Cerebellar nuclear complex (tissue), 1 donor: ENCODE data around the gene AGO3.
"Not testable (repeated sequence)": the region's sequence is repeated elsewhere in the genome, so short reads cannot be mapped to it uniquely, and the experiment has no call there.

Experiments
- DNase-seq, 2 experiments: peaks; one replicate each; lab custom pipeline; 2025; lab: John Stamatoyannopoulos, UW

The AGO3 gene

GRCh38 chr1:35925741-35926140, 5.2 kb upstream of the AGO3 start:
- no peak for DNase-seq

DNA sequence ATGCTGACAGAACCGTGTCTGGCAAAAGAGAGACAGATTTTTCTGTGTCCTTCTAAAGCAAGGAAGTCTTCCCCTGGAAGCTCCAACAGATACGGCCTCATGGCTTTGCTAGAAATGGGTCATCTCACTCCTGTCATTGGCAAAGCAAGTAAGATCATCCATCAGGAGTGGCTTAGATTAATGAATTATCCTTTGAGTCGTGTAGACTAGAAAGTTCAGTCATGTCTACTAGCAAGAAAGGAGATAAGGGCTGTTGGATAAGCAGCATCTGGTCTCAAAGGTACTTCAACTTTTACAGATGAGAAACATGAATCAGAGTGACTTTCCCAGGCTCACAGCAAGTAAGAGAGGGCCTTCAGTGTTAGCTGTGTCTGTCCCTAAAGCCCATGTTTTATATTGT, 3.4 kb upstream of the AGO3 start:
- DNase-seq: no peak

- DNase-seq: no peak
Observed at GRCh38 chr1:35929730-35930592, 944 bp upstream of the AGO3 start.

GRCh38 chr1:35931446-35932157, 697 bp downstream of the AGO3 start:
- no peak for DNase-seq

DNA sequence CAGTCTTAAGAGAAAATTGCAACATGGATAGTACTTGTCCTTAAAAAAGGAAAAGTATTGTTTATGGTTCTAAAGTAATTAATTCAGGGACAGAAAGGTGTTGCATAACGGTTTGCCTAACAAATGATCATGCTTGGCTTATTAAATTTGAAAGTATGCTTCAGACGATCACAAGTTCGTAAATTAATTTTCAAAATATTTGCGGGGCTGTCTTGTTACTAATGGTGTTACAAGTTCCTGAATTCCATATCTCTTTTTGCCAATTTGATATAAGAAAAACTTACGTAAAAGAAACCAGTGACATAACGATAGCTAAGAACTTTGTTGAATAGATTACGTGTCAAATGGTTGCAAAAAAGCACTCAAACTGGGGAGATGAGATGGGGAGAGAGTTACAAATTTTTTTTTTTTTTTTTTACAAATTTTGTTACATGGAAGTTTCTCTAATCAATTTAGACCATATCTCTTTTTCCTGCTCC, 1.3 kb downstream of the AGO3 start:
- DNase-seq: no peak

DNA sequence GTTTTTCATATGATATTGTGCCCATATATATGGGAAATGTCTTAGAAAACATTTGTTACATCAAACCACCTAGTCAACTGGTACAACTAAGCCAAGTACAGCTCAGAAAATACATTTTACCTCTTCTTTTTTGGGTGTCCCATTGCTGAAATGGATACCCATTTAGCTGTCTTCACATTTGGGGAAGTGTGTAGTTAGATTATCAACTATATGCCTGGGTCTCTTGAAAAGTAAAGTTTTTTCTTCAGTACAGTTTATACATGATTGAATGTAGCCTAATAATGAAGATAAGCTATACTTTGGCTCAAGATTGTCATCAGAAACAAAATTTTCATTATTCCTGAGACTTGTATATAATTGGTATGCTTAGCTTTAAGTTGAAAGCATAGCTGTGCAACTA, 2.0 kb downstream of the AGO3 start:
- no peak for DNase-seq

GRCh38 chr1:35935442-35936388, 4.8 kb downstream of the AGO3 start:
- no peak for DNase-seq

DNA sequence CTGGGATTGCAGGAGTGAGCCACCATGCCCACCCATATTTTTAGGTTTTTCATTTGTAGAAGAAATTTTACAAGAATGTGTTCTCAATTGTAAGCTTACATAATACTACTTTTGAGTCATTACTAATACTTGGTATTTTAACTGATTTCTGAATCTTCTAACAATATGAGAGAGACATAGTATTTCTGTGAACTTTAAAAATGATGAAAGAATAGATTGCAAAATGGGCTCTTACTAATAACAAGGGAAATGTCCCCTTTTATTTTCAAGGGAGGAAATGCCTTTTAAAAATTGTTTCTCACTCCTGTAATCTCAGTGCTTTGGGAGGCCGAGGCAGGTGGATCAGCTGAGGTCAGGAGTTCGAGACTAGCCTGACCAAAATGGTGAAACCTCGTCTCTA, 5.9 kb downstream of the AGO3 start:
- DNase-seq: no peak

DNA sequence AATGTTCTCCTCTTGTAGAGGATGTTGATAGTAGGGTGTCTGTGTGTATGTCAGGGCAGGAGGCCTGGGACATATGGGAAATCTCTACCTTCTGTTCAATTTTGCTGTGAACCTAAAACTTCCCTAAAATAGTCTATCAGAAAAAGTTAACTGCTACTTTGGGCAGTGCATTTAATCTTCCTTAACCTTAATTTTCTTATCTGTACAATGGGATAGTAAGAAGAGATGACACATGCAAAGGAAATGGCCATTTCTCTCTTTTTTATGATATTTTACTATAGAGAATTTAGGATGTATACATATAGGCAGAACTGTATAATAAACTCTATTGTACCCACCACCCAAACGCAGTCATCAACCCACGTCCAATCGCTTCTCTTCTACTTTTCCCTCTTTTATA, 8.6 kb downstream of the AGO3 start:
- no peak for DNase-seq

GRCh38 chr1:35945327-35945726, 14.4 kb downstream of the AGO3 start:
- DNase-seq: no peak

- no peak for DNase-seq
Observed at GRCh38 chr1:35947547-35947946, 16.6 kb downstream of the AGO3 start.

GRCh38 chr1:35958558-35958957, 27.7 kb downstream of the AGO3 start:
- DNase-seq: no peak

- DNase-seq: no peak
Observed at GRCh38 chr1:35959304-35959703, 28.4 kb downstream of the AGO3 start.

DNA sequence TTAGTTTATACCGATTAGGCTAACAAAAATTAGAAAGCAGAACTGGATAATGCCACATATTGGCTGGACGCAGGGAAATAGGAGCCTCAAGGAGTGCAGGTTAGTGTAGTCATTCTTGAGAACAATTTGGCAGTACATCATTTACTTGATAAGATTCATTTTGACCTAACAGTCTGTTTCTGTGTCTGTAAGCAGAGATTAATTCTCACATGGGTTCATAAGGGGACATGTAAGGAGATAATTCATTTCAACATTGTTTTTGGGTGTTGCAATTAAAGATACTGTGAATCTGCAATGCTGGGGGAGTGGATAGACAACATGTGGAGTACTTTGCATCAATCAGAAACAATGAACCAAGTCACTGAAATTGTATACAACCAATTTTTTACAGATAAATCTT, 32.0 kb downstream of the AGO3 start:
- DNase-seq: no peak

GRCh38 chr1:35964277-35964676, 33.4 kb downstream of the AGO3 start:
- DNase-seq: not testable (repeated sequence)

- DNase-seq: no peak
Observed at GRCh38 chr1:35968396-35968795, 37.5 kb downstream of the AGO3 start.

GRCh38 chr1:35971601-35972000, 40.7 kb downstream of the AGO3 start:
- DNase-seq: no peak

DNA sequence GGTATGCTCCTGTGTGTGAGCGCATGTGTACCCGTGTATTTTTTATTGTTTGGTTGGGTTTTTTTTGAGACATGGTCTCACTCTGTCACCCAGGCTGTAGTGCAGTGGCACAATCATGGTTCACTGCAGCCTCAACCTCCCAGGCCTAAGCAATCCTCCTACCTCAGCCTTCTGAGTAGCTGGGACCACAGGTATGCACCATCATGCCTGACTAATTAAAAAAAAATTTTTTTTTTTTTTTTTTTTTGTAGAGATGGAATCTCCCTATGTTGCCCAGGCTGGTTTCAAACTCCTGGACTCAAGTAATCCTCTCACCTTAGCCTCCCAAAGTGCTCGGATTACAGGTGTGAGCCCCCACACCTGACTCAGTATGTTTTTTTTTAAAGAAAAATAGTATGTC, 41.7 kb downstream of the AGO3 start:
- DNase-seq: not testable (repeated sequence)

- no peak for DNase-seq
Observed at GRCh38 chr1:35980090-35980489, 49.2 kb downstream of the AGO3 start.

GRCh38 chr1:35988237-35988636, 57.3 kb downstream of the AGO3 start:
- DNase-seq: no peak

DNA sequence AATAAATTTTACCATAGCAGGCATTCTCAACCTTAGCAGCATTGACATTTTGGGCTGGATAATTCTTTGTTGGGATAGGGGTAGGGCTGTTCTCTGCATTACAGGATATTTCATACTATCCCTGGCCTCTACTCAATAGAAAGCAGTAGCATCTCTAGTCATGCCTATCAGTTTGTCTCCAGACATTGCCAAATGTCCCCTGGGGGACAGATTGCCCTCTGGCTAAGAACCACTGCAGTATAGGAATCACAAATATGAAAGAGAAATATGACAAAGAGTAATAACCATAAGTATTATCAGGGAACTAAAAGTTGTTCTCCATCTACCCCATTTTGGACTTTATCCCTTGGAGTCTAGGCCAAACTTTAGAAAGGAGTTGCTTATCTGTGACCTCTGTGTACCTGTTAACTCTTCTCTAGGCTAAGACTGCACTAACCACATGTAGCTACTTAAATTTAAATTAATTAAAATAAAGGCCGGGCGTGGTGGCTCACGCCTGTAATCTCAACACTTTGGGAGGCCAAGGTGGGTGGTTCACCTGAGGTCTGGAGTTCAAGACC, 76.1 kb downstream of the AGO3 start:
- no peak for DNase-seq

- no peak for DNase-seq
Observed at GRCh38 chr1:36007741-36008140, 76.8 kb downstream of the AGO3 start.
